Endothelial cell of umbilical vein (primary cell): ENCODE measurements around the gene PCNX1. TPM values are rescaled to one million over a fixed set of nuclear protein-coding genes. Genes with fewer than 3 reads are reported as not detected.
"Not testable (repeated sequence)": the region's sequence is repeated elsewhere in the genome, so short reads cannot be mapped to it uniquely, and the experiment has no call there.

Experiments
- BruUV-seq: library from RNA; stranded (reverse); fragments of 400-500 nt; replicated peaks from 2 replicates; lab custom pipeline; 2021; lab: Mats Ljungman, UMichigan
- CTCF ChIA-PET: fragments of 300-600, 350-600 bp; sonication (Branson Sonifier 250); formaldehyde crosslinking; loops from one replicate; lab custom pipeline; 2021; ENCODE audit warnings: antibody characterized with exemption, inconsistent platforms; lab: Charles Lee
- POLR2A ChIA-PET: fragments of 300-600, 350-600 bp; sonication (Branson Sonifier 250); formaldehyde crosslinking; loops from one replicate; lab custom pipeline; 2021; ENCODE audit warnings: antibody characterized with exemption, inconsistent platforms; lab: Charles Lee
- DNase-seq: peaks from one replicate; pipeline ENCODE4 v3.0.0-alpha.2; 2011; ENCODE audit warnings: low read depth, low spot score
- FAIRE-seq: peaks from 2 replicates; lab custom pipeline; 2011; peaks lifted over from hg19 to GRCh38; lab: Jason Lieb, UNC
- H2AFZ ChIP-seq: 2 replicates; pipeline ENCODE4 v1.6.0; 2012; ENCODE audit warnings: low read depth, low read length, control low read depth, inconsistent platforms
- H3K27ac ChIP-seq: 2 replicates; pipeline ENCODE4 v1.5.1; 2011; ENCODE audit warnings: low read depth, mild to moderate bottlenecking, control low read depth, low read length, moderate library complexity; ENCODE audit not compliant: insufficient read depth
- H3K27me3 ChIP-seq, 2 experiments: 2 replicates each; pipeline versions ENCODE4 v1.6.0 to v1.6.1; 2011; ENCODE audit warnings: low read length in 2 of 2, mixed read lengths in 1 of 2; ENCODE audit not compliant: control insufficient read depth in 2 of 2, insufficient read depth in 2 of 2
- H3K36me3 ChIP-seq, 2 experiments: 2 replicates in 1 of 2; 3 replicates in 1 of 2; pipeline ENCODE4 v1.5.1; 2011; ENCODE audit warnings: low read length in 2 of 2, mild to moderate bottlenecking in 1 of 2, moderate library complexity in 1 of 2; ENCODE audit not compliant: control insufficient read depth in 2 of 2, insufficient read depth in 2 of 2; ENCODE audit errors: extremely low read depth in 1 of 2
- H3K4me1 ChIP-seq: 3 replicates; pipeline ENCODE4 v1.5.1; 2011; ENCODE audit warnings: mild to moderate bottlenecking, low read length; ENCODE audit not compliant: control insufficient read depth, insufficient read depth; ENCODE audit errors: extremely low read depth
- H3K4me2 ChIP-seq: 2 replicates; pipeline ENCODE4 v1.6.1; 2011; ENCODE audit warnings: low read length, control low read depth, mixed read lengths; ENCODE audit not compliant: insufficient read depth
- H3K4me3 ChIP-seq, 3 experiments: fragments of 200-600 bp in 1 of 3; sonication (generic), shearing (Covaris generic) in 1 of 3; replicated peaks in 1 of 3; 2 replicates each; pipeline ENCODE4 v1.5.1; 2011 to 2016; ENCODE audit warnings: control low read depth in 3 of 3, low read length in 3 of 3, mild to moderate bottlenecking in 2 of 3, inconsistent platforms in 1 of 3, low read depth in 1 of 3, moderate library complexity in 1 of 3; ENCODE audit not compliant: insufficient read depth in 1 of 3
- H3K79me2 ChIP-seq: 2 replicates; pipeline ENCODE4 v1.6.0; 2012; ENCODE audit warnings: low read length, inconsistent platforms; ENCODE audit not compliant: control insufficient read depth, insufficient read depth
- H3K9ac ChIP-seq: replicated peaks from 2 replicates; pipeline ENCODE3; 2011; ENCODE audit warnings: low read length, control low read depth; ENCODE audit not compliant: insufficient read depth; ENCODE audit errors: extremely low read depth
- H3K9me1 ChIP-seq: replicated peaks from 3 replicates; pipeline ENCODE4 v1.6.0; 2011; ENCODE audit warnings: mild to moderate bottlenecking, low read length; ENCODE audit not compliant: control insufficient read depth, insufficient read depth; ENCODE audit errors: extremely low read depth
- H3K9me3 ChIP-seq: replicated peaks from 2 replicates; pipeline ENCODE4 v1.5.1; 2012; ENCODE audit warnings: low read length, inconsistent platforms; ENCODE audit not compliant: control insufficient read depth, insufficient read depth
- H4K20me1 ChIP-seq: replicated peaks from 2 replicates; pipeline ENCODE3; 2011; ENCODE audit warnings: mild to moderate bottlenecking, low read length; ENCODE audit not compliant: control insufficient read depth, insufficient read depth; ENCODE audit errors: extremely low read depth
- CTCF ChIP-seq, 2 donors: IDR thresholded peaks; 1 replicate in 1 of 2; 2 replicates in 1 of 2; pipeline ENCODE4 v1.5.1; 2011; ENCODE audit warnings: low read length in 2 of 2, mild to moderate bottlenecking in 2 of 2, moderate library complexity in 2 of 2, control low read depth in 1 of 2, inconsistent platforms in 1 of 2, low read depth in 1 of 2; ENCODE audit not compliant: insufficient read depth in 1 of 2; ENCODE audit errors: extremely low read depth in 1 of 2
- EZH2 ChIP-seq: IDR thresholded peaks from 2 replicates; pipeline ENCODE4 v1.6.1; 2012; ENCODE audit warnings: borderline replicate concordance, low read depth, mild to moderate bottlenecking, moderate library complexity, low read length, inconsistent platforms; ENCODE audit not compliant: severe bottlenecking
- FOS ChIP-seq: IDR thresholded peaks from 2 replicates; pipeline ENCODE4 v1.6.1; 2011; ENCODE audit warnings: mild to moderate bottlenecking, low read length, moderate library complexity, borderline replicate concordance; ENCODE audit not compliant: insufficient read depth
- GATA2 ChIP-seq: IDR thresholded peaks from 2 replicates; pipeline ENCODE4 v1.7.0; 2011; ENCODE audit warnings: low read depth, mild to moderate bottlenecking, moderate library complexity, mixed read lengths, low read length; ENCODE audit not compliant: insufficient read length, insufficient read depth
- JUN ChIP-seq: IDR thresholded peaks from 2 replicates; pipeline ENCODE4 v1.6.1; 2011; ENCODE audit warnings: borderline replicate concordance, low read depth; ENCODE audit not compliant: insufficient read length, insufficient read depth
- MAX ChIP-seq: IDR thresholded peaks from 2 replicates; pipeline ENCODE4 v1.6.1; 2011; ENCODE audit not compliant: insufficient read depth, insufficient read length
- MYC ChIP-seq: IDR thresholded peaks from one replicate; pipeline ENCODE4 v1.6.1; 2011; ENCODE audit warnings: mild to moderate bottlenecking, low read depth, low read length
- POLR2A ChIP-seq: IDR thresholded peaks from 2 replicates; pipeline ENCODE4 v1.6.1; 2012; ENCODE audit warnings: low read depth, mild to moderate bottlenecking, control low read depth, low read length
- POLR2AphosphoS5 ChIP-seq: IDR thresholded peaks from 2 replicates; pipeline ENCODE4 v1.6.1; 2012; ENCODE audit warnings: low read depth, mild to moderate bottlenecking, control low read depth, low read length, moderate library complexity; ENCODE audit not compliant: insufficient read depth
- dilution Hi-C: fragments of 300-500 bp; cut with MboI; formaldehyde crosslinking; loops from one replicate; pipeline ENCODE4 v1.15.0; 2019; ENCODE audit warnings: low sequenced_read_pairs; ENCODE audit not compliant: extremely low pct_ligation_motif_present
- intact Hi-C: fragments of 100-400 bp; cut with micrococcal nuclease; formaldehyde crosslinking; loops from one replicate; pipeline ENCODE4 v1.10.0; 2022
- polyA plus RNA-seq, 4 experiments: library from polyadenylated mRNA; depleted of rRNA in 3 of 4; stranded (reverse) in 3 of 4; unstranded in 1 of 4; fragments of >200 nt; gene quantifications; 2 replicates each; pipeline versions ENCODE4 v1.2.1 to v1.2.3, GENCODE V29; 2011 to 2012; ENCODE audit warnings: missing spikeins in 1 of 4
- total RNA-seq: library from RNA; stranded (reverse); gene quantifications from 2 replicates; pipeline ENCODE4 v1.2.3, GENCODE V29; 2021

The PCNX1 gene
- total and polyA plus RNA-seq, 2 donors (not counting 3 experiments of a cell fraction or from before 2014, with no cell fraction given), result 21.4 to 40.5 TPM

- Histone ChIP-seq H3K4me3 (no peak overlapping the region), H2AFZ (no peak overlapping the region), H3K4me2 (no peak overlapping the region), H3K27me3 (no peaks in the 10 kb centered on the region), H3K9me3 (no peaks in the 10 kb centered on the region), H3K9me1 (no peaks in the 10 kb centered on the region), H4K20me1 (no peaks in the 10 kb centered on the region), H3K36me3 (peaks cover 0 to 2% of the 10 kb centered on the region in 2 experiments), H3K79me2 (peaks cover 12% of the 10 kb centered on the region), H3K4me1 (no peaks in the 10 kb centered on the region), H3K9ac (no peak overlapping the region), H3K27ac (no peak overlapping the region)
- ChIA-PET CTCF (no interaction called here), POLR2A (no interaction called here)
- BruUV-seq, result no TSS peak
- FAIRE-seq (no peak), DNase-seq (no peak)
- dilution Hi-C loops (no loop called here), intact Hi-C loops (no loop called here)
- no peak for TF ChIP-seq JUN
- TF ChIP-seq MYC, result no peak
- no peak for TF ChIP-seq FOS
- TF ChIP-seq POLR2A, result no peak
- no peak for TF ChIP-seq CTCF (IDR thresholded peaks at IDR 0.05; ENCODE audit: extremely low read depth in 1 of 2, insufficient read depth in 1 of 2, low read depth in 1 of 2, low read length in 2 of 2)
- no peak for TF ChIP-seq GATA2
- TF ChIP-seq MAX, result no peak
- no peak for TF ChIP-seq POLR2AphosphoS5
- no peak for TF ChIP-seq EZH2
These were observed 35.1 kb downstream of the PCNX1 start for GRCh38 chr14:70942342-70942706.

GRCh38 chr14:70942721-70943120 lies 35.5 kb downstream of the PCNX1 start:
- H3K4me2 ChIP-seq, H3K9ac ChIP-seq, H3K4me3 ChIP-seq, BruUV-seq, H3K9me3 ChIP-seq, DNase-seq, POLR2A ChIA-PET, H3K9me1 ChIP-seq, intact Hi-C loops, FAIRE-seq, H3K36me3 ChIP-seq, H3K27ac ChIP-seq, H2AFZ ChIP-seq, H3K27me3 ChIP-seq, CTCF ChIA-PET, dilution Hi-C loops, H4K20me1 ChIP-seq, H3K4me1 ChIP-seq: not testable (repeated sequence)
- H3K79me2 ChIP-seq, result peaks cover 12% of the 10 kb centered on the region
